Measurements from ENCODE around the gene ME3. TPM values are rescaled to one million over a fixed set of nuclear protein-coding genes. Genes with fewer than 3 reads are reported as not detected.

The ME3 gene
- total and polyA plus RNA-seq, 2 donors (not counting 1 experiment from before 2014, with no cell fraction given): 1.3 TPM; not detected in 1

- DNase-seq (no peak), ATAC-seq (ENCODE audit: low read depth) (no peak)
- Mint-ChIP-seq H3K4me1 (no peaks in the 10 kb centered on the region), H3K27me3 (no peaks in the 10 kb centered on the region), H3K27ac (no peak overlapping the region), H3K9me3 (ENCODE audit: insufficient read depth) (no peaks in the 10 kb centered on the region), H3K4me3 (no peak overlapping the region)
- Histone ChIP-seq H3K27me3 (replicated peaks in 1 of 4; ENCODE audit: control extremely low read depth in 1 of 4, control insufficient read depth in 3 of 4, insufficient read depth in 4 of 4, low read length in 3 of 4) (no peaks in the 10 kb centered on the region), H3K9me3 (ENCODE audit: control extremely low read depth in 1 of 3, control insufficient read depth in 2 of 3, insufficient read depth in 1 of 3, low read length in 2 of 3) (peaks cover 0 to 3% (median 3%) of the 10 kb centered on the region in 3 donors), H4K20me1 (ENCODE audit: control insufficient read depth, insufficient read depth, low read length, poor library complexity, severe bottlenecking) (no peaks in the 10 kb centered on the region), H3K4me1 (ENCODE audit: control insufficient read depth in 2 of 2, insufficient read depth in 2 of 2, low read length in 2 of 2) (no peaks in the 10 kb centered on the region), H3K4me3 (ENCODE audit: control extremely low read depth in 1 of 5, extremely low read depth in 1 of 5, insufficient read depth in 1 of 5, low read depth in 2 of 5, low read length in 4 of 5) (no peak overlapping the region), H3K79me2 (ENCODE audit: control insufficient read depth, insufficient read depth, low read length) (no peaks in the 10 kb centered on the region), H3K9ac (ENCODE audit: low read length) (no peak overlapping the region), H3K36me3 (replicated peaks in 1 of 2; ENCODE audit: control extremely low read depth in 1 of 2, control insufficient read depth in 1 of 2, extremely low read depth in 1 of 2, insufficient read depth in 2 of 2, low read length in 1 of 2) (no peaks in the 10 kb centered on the region), H3K4me2 (replicated peaks; ENCODE audit: low read depth, low read length, poor library complexity, severe bottlenecking) (no peak overlapping the region), H3K27ac (ENCODE audit: low read length in 2 of 2) (no peak overlapping the region), H2AFZ (ENCODE audit: insufficient read depth, low read depth, low read length, poor library complexity, severe bottlenecking) (no peak overlapping the region)
- TF ChIP-seq EZH2 (IDR thresholded peaks at IDR 0.05; ENCODE audit: borderline replicate concordance, insufficient read depth, low read depth, low read length, poor library complexity, severe bottlenecking): no peak
- TF ChIP-seq CTCF (IDR thresholded peaks at IDR 0.05): no peak
- WGBS (ENCODE audit: insufficient coverage): 67% methylated on average over 1 of the region's 1 CpG
- intact Hi-C loops (cut with micrococcal nuclease): no loop called here
- POLR2A ChIA-PET: no interaction called here
- CTCF ChIA-PET: no interaction called here
Measured at GRCh38 chr11:86558207-86558606, 114.2 kb downstream of the ME3 start.

- no peaks in the 10 kb centered on the region for H3K36me3 ChIP-seq (replicated peaks in 1 of 2; ENCODE audit: control extremely low read depth in 1 of 2, control insufficient read depth in 1 of 2, extremely low read depth in 1 of 2, insufficient read depth in 2 of 2, low read length in 1 of 2)
- H3K79me2 ChIP-seq (ENCODE audit: control insufficient read depth, insufficient read depth, low read length): no peaks in the 10 kb centered on the region
- no peak for DNase-seq
- Mint-ChIP-seq H3K27ac (no peak overlapping the region), H3K4me1 (no peaks in the 10 kb centered on the region), H3K9me3 (ENCODE audit: insufficient read depth) (no peaks in the 10 kb centered on the region), H3K4me3 (no peak overlapping the region), H3K27me3 (no peaks in the 10 kb centered on the region)
- no peak for ATAC-seq (ENCODE audit: low read depth)
- H3K9ac ChIP-seq (ENCODE audit: low read length): no peak overlapping the region
- ChIA-PET CTCF (no interaction called here), POLR2A (no interaction called here)
- no peak for TF ChIP-seq CTCF (IDR thresholded peaks at IDR 0.05)
- no peak for TF ChIP-seq EZH2 (IDR thresholded peaks at IDR 0.05; ENCODE audit: borderline replicate concordance, insufficient read depth, low read depth, low read length, poor library complexity, severe bottlenecking)
- H4K20me1 ChIP-seq (ENCODE audit: control insufficient read depth, insufficient read depth, low read length, poor library complexity, severe bottlenecking): no peaks in the 10 kb centered on the region
- H3K4me1 ChIP-seq (ENCODE audit: control insufficient read depth in 2 of 2, insufficient read depth in 2 of 2, low read length in 2 of 2): no peaks in the 10 kb centered on the region
- no peaks in the 10 kb centered on the region for H3K27me3 ChIP-seq (replicated peaks in 1 of 4; ENCODE audit: control extremely low read depth in 1 of 4, control insufficient read depth in 3 of 4, insufficient read depth in 4 of 4, low read length in 3 of 4)
- no peak overlapping the region for H3K27ac ChIP-seq (ENCODE audit: low read length in 2 of 2)
- no peak overlapping the region for H3K4me2 ChIP-seq (replicated peaks; ENCODE audit: low read depth, low read length, poor library complexity, severe bottlenecking)
- intact Hi-C loops (cut with micrococcal nuclease): no loop called here
- no peak overlapping the region for H3K4me3 ChIP-seq (ENCODE audit: control extremely low read depth in 1 of 5, extremely low read depth in 1 of 5, insufficient read depth in 1 of 5, low read depth in 2 of 5, low read length in 4 of 5)
- H2AFZ ChIP-seq (ENCODE audit: insufficient read depth, low read depth, low read length, poor library complexity, severe bottlenecking): no peak overlapping the region
- peaks cover 0 to 3% (median 0%) of the 10 kb centered on the region in 3 donors for H3K9me3 ChIP-seq (ENCODE audit: control extremely low read depth in 1 of 3, control insufficient read depth in 2 of 3, insufficient read depth in 1 of 3, low read length in 2 of 3)
Measured at GRCh38 chr11:86555866-86556265, 116.5 kb downstream of the ME3 start.
